Mammary epithelial cell (primary cell): ENCODE results near the gene ANKIB1.

Experiments used
- CTCF ChIP-seq, 2 donors: IDR thresholded peaks in 1 of 2; conservative IDR thresholded peaks in 1 of 2; 2 replicates each; pipeline ENCODE4 v1.5.1; 2011 to 2012; ENCODE audit warnings: inconsistent platforms in 2 of 2, low read length in 2 of 2, mild to moderate bottlenecking in 2 of 2, control low read depth in 1 of 2, low read depth in 1 of 2; ENCODE audit not compliant: insufficient read depth in 1 of 2; ENCODE audit errors: extremely low read depth in 1 of 2
- EZH2 ChIP-seq: IDR thresholded peaks from 2 replicates; pipeline ENCODE4 v1.6.1; 2012; ENCODE audit warnings: low read length, inconsistent platforms, borderline replicate concordance

DNA sequence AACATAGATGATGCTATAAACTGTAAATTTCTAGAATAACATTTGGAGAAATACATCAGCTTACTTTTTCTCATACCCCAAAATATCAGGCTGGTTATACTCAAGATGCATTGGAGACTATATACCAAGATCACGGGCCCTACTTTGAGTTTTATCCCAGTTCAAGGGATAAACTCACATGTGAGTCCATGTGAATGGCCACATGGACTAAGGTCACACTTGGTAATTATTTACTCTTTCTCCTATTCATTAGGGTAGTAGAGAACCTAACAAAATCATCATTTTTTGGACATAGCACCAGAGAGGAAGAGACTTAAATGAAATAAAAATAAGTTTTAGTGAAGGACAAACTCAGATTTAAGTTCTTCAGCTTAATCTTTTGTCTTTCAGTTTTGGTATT is 108.4 kb downstream of the ANKIB1 start:
- no peak for TF ChIP-seq CTCF (conservative IDR thresholded peaks at IDR 0.05 in 1 of 2, IDR thresholded peaks at IDR 0.05 in 1 of 2; ENCODE audit: extremely low read depth in 1 of 2, insufficient read depth in 1 of 2, low read depth in 1 of 2, low read length in 2 of 2)
- TF ChIP-seq EZH2, result no peak
